GM18909 (cell line): ENCODE measurements around the gene C1QBP.
A peak's percentile ranks its signal among the peaks of the same experiment; 100 is the strongest.
"Not testable (repeated sequence)": the region's sequence is repeated elsewhere in the genome, so short reads cannot be mapped to it uniquely, and the experiment has no call there.

Experiments used
- ATAC-seq: cut with Tn5 transposase; IDR thresholded peaks from one replicate; pipeline ENCODE4 v1.9.1; 2021; ENCODE audit warnings: mild to moderate bottlenecking; ENCODE audit not compliant: unreplicated experiment, poor library complexity

The C1QBP gene

DNA sequence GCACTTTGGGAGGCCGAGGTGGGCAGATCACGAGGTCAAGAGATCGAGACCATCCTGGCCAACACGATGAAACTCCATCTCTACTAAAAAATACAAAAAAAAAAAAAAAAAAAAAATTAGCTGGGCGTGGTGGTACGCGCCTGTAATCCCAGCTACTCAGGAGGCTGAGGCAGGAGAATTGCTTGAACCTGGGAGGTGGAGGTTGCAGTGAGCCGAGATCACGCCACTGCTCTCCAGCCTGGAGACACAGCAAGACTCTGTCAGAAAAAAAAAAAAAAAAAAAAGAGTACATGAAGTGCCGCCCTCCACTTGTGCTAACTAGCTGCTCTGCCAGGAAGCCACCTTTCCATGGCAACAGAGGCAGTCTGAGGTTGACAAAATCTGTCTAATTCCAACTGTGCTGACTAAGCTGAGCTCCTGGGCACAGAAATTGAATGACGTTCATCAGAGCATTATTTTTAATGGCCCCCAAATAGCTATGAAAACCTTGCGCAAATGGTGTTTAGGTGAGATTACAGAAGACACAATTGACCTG is 3.1 kb downstream of the C1QBP start:
- ATAC-seq = not testable (repeated sequence)

DNA sequence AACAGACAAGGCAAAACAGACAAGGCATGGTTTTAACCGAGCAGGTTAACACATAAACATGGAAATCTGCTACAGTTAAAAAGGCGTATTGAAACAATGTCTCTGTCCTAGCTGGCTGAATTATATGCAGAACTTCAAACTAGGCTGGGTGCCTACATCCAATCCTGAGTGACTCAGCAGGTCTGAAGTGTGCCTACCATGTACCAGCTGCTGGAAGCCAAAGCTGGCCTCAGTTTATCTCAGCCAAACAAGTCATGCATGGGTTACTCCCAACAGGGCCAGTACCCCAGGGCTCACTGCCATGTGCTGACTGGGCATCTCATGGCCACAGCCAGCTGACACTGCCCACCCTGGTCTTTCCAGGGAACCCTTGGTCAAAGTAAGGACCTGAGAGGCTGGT is 4.0 kb downstream of the C1QBP start:
- no peak for ATAC-seq

DNA sequence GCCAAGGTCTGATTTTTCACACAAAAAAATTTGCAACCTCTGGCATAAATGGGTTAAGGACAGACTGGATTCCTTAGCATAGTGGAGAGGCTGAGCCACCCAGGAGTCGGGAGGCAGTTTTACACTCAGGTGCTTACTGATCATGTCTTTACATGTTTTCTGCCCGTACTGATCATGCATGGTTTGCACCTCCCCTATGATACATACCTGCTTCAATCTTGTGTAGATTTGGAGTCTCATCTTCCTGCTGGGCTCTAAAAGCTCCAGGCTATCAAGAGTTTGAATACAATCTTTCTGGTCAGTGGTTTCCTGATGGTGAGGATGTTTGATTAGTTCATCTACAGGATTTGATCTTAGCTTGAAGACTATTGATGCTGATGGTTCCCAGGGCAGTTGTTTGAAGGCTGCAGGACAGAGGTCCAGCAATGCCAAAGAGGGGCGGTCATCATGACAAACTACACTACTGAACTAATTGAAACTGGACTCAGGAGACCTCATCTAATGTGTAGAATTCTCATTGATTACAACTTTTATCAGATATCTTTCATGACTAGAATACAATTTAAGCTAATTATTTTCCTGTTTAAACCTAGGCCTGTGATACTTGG is 6.9 kb downstream of the C1QBP start:
- no peak for ATAC-seq

DNA sequence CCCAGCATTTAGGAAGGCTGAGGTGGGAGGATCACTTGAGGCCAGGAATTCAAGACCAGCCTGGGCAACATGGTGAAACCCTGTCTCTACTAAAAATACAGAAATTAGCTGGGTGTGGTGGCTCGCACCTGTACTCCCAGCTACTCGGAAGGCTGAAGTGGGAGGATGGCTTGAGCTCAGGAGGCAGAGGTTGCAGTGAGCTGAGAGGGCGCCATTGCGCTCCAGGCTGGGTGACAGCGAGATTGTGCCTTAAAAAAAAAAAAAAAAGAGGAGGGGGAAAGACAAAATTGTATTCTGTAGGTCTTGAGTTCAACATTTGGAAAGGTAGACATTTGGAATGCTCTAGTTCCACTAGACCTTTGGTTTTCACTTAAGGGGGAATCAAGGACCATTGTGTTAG is 7.7 kb downstream of the C1QBP start:
- ATAC-seq = not testable (repeated sequence)

DNA sequence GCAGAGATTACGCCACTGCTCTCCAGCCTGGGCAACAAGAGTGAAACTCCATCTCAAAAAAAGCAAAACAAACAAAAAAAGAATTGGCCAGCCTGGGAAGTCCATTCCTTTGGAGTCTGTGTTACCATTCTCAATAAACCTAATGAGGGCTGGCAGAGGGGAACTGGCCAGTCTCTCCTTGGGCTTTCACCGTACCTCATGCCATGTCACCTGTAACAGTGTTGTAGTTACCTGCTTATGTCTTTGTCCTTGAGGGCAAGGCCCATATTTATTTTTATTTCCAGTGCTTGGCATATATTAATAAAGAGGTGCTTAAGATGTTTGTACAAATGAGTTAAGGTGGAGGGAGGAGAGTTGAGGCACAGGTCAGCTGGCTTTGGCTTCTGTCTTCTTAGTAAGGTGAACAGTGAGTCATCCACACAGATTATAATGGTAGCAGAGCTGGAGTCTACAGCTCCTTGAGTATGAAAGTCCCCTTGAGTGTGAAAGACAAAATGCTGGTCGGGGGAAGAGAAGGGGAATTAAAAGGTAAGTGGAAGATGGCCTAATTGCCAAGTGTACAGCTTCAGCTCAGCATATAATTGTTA is 8.4 kb downstream of the C1QBP start:
- ATAC-seq = no peak

DNA sequence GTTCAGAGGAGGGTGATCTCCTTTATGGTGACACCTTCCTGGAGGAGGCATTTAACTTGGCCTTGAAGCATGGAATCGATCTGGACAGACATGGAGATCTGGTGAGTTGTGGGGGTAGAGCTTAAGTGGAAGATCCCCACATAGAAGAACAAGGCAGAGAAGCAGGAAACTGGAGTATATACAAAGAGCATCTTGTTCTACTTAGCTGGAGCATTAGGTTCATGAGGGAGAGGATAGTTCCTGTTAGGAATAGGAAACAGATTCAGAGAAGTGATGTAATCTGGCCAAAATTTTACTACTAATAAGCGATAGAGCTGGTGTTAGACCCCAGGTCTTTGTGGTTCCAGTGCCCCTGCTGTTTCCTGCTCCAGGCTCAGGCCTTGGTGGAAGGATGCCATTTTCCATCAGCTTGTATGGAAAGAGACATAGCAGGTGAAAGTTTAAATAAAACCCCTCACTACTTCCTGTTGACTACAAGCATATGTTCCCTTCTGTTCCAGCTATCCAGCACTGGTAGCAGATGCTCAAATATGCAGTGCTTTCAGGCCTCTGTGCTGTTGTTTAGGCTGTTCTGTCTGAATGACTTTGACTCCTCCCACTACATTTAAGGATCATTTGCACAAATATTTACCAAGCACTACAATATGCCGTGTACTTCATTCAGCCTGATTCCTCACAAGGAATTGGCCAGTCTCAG is 9.6 kb downstream of the C1QBP start:
- ATAC-seq = no peak

DNA sequence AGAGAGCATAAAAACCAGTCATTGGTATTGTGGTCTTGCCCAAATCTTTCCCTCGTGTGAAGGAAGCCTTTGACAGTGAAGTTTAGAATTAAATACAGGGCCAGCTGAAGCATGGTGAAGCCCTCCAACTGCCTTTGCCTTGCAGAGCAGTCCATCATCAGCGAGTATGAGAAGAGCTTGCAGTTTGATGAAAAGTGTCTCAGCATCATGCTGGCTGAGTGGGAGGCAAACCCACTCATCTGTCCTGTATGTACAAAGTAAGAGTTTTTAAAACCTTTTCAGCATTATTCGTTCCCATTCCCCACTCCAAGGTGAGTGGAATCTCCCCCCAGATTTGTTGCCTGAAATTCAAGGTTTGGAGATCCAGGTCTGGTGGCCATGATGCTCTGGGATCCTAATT is 13.1 kb downstream of the C1QBP start:
- no peak for ATAC-seq

DNA sequence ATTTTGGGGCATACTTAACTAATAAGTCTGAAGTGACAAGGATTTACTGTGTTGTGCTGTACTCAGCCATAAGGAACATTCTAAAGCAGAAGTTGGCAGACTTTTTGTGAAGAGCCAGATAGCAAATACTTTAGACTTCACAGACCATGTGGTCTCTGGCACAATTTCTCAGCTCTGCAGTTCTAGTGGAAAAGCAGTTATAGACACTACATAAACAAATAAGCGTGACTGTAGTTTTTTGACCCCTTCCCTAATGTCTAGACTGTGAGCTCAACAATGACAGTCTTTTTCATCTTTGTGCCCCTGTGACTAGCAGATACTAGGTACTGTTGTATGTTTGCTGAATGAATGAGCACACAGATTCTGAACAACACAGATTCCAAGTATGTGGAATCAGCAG is 14.0 kb downstream of the C1QBP start:
- no peak for ATAC-seq

DNA sequence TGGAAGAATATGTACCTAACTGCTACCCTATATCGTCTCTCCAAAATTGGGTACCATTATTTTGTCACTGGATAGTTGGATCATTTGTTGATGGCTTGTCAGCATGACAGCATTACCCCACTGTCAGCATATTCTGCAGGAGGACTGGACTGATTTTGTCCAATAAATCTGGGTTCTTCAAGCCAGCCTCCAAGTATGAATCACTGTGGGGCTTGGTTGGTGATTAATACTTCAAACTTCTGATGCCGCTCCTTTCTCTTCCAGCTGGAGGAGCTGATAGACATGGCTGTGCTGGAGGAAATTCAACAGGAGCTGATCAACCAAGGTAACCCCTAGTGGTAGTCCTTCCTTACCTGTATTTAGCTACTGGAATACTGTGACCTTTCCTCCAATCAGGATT is 16.4 kb downstream of the C1QBP start:
- ATAC-seq = no peak

DNA sequence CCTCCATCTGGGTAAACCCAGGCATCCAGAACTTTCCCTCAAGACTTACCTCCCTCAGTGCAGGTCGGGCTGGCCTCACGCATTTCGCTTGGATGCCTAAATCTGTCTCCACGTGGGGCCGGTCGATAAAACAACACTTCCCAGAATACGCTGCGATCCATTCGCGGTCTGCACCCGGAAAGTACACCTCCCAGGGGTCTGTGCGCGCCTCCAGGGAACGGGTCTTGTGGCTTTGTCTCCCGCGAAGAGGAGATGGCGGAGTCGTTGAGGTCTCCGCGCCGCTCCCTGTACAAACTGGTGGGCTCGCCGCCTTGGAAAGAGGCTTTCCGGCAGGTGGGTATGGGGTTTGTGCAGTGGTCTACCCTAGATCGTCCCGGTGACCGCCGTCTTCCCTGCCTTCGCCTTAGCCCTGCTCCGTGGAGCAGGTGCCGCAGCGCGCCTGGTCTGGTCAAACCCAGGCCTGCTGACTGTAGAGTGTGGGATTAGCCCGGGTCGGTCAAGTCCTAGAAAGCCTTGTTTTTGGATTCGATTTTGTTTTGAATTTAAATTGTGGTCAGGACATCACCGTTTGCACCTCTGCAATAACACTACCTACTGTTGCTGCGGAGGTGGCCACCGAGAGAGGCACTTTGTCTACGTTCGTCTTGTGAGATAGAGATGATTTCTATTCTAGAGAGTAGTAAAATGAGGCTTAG is 18.8 kb downstream of the C1QBP start, which contains the start of gene RPAIN:
Gene RPAIN (plus strand): TSS at position 224 of the 695 bp plus-strand sequence. CDS start 29 bp downstream, at position 253.
- peak; percentile 62 for ATAC-seq

DNA sequence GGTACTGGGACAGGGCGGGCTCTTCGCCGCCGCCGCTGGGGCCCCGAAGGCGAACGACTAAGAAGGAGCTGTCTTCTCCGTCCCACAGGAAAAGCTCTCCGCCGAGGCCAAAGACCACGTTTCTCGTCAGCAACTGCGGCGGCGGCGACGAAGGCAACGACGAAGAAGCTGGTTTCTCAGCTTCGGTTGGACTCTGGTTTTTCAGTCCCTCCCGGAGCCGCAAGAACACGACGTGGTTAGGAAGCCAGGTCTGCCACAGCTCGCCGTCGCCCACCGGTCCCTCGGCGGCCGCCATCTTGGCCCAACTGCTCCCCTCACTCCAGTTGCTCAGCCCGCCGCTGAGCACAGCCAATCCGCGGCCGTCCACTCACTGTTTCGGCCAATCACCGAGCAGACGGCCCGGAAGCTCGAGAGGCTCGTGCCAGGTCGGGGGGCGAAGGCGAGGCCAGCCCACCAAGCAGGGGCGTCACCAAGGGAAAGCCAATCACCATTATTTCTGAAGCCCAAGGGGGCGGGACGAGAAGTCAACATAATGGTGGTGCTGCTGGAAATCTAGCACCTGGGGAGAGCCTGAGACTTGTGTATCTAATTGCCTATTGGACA is 19.5 kb downstream of the C1QBP start, which contains the start of gene NUP88:
Gene NUP88 (minus strand): TSS at position 307 of the 603 bp plus-strand sequence. CDS start 12 bp downstream, at position 295.
- peak; percentile 91 for ATAC-seq

DNA sequence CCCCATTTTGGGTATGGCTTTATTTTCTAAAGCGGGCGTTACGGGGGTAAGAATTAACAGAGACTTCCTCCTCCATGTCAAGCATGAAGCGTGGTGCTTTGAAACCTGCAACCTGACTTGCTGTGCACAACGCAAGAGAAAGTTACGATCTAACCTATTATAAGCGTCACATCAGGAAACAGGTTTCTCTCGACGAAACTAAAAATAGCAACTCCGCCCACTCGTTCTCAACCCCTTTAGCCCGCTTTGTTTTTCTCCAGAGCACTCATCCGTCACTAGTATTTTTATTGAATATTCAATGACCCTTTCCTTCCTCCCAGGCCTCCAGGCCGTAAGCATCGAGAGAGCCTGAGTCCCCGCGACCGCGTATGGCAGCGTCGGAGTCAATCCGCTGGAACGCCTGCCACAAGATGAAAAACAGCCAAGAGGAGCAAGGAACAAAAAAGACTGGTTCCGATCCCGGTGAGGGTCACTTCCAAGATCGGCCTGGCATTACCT is 20.0 kb downstream of the C1QBP start:
- peak; percentile 41 for ATAC-seq

DNA sequence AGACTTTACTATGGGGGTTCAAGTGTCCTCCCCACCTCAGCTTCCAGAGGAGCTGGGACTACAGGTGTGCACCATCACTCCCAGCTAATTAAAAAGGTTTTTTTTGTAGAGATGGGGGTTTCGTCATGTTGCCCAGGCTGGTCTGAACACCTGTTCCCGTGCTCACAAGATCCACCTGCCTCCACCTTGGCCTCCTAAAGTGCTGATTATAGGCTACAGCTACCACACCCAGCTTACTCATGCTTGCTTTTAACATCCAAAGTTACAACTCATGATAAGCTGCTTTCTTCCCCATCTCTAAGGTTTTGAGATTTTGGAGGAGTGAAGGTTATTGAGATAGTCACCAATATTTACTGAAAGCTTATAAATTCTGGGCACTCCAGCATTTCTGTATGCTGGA is 22.1 kb downstream of the C1QBP start:
- no peak for ATAC-seq

DNA sequence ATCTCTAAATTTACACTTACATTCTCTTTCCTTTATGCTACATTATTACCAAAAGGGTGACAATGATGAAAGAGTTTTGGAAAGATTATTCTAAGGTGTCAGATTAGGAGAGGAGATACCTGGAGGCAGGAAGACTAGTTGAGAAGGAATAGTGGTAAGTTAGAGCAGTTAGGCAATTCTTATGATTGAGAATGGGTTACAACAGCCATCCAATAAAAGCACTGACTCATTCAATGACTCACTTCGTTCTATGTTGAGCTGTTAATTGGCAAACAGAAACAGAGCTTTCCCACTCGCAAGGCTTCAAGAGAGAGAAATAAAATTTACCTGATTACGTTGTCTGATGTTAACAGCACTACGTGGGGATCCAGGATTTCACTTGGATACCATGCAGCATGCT is 25.3 kb downstream of the C1QBP start:
- ATAC-seq = no peak

DNA sequence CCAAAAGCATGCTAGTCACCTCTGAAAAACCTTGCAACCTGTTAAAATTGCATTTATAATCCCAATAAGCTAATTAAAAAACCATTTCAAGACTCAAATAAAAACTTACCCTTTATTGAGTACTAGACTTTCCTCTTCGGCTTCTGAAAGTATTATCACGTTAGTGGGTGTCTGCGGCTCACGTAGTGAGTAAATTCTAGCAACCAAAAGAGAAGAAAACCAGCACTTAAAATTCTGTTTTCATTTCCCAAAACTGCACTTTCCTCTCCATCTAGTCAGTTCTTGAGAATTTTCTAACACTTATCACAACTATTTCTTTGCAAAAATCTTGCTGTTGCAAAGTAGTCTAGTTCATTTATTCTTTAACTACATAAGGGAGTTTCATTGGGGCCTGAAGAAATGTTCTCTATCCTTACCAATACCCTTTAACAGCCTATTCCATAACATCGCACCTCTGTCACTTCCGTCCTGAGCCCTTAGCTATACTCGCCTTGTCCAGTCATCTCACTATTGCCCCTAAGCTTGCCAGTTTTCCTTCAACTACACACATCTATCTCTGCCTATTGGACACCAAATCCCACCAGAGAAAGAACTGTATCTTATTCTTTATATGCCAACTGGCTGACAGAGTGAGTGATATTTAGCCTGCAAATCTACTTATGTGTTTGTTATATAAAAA is 28.2 kb downstream of the C1QBP start:
- ATAC-seq = no peak

DNA sequence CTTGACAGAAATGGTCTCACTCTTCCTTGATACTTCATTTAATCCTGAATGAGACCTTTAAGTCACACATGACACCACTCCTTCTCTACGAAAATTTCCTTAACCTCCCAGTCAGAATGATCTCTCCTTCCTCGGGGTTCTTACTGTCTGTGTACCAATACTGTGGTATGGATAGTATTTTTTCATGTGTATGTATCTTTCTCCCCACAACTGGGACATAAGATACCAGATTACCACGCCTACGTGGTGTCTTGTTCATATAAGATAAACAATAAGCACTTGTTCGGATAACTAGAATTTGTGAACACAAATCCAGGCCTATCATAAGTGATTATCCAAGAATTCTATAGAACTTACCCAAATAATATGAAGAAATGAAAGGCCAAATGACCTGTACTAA is 30.8 kb downstream of the C1QBP start:
- no peak for ATAC-seq

DNA sequence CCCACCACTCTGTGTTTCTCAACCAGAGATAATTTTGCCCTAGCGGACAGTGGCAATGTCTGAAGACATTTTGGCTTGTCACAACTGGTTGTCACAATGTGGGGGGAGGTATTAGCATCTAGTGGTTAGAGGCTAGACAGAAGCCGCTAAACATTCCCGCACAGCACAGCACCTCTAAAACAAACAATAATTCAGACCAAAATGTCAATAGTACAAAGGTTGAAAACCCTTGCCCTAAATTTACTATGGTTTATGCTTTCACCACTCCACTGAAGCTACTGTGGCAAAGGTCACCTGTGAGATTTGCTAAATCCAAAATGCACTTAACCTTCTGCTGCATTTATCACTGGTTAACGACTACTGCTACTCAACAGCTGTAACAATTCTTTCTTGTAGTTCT is 33.6 kb downstream of the C1QBP start:
- no peak for ATAC-seq

DNA sequence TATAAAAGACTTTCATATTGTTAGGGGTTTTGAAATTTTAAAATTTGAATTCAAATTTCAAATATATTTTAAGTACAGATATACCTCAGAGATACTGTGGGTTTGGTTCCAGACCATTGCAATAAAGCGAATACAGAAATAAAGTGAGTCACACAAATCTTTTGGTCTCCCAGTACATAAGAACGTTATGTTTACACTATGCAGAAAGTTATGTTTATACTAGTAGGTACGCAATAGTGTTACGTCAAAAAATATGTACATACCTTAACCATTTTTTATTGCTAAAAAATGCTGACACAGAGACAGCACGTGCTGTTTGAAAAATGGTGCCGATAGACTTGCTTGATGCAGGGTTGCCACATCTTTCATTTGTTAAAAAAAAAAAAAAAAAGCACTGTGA is 39.2 kb downstream of the C1QBP start:
- no peak for ATAC-seq

DNA sequence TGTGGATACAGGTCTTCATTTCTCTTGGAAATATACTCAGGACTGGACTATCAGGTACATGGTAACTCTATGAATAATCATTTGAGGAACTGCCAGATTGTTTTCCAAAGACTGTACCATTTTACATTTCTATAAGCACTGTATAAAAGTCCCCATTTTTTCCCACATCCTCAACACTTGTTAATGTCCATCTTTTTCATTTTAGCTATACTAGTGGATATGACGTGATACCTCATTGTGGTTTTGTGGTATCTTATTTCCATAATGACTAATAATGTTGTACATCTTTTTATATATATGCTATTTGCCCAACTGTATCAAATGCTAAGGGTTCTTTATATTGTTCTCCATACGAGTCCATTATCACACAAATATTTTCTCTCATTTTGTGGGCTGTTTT is 42.3 kb downstream of the C1QBP start:
- no peak for ATAC-seq

DNA sequence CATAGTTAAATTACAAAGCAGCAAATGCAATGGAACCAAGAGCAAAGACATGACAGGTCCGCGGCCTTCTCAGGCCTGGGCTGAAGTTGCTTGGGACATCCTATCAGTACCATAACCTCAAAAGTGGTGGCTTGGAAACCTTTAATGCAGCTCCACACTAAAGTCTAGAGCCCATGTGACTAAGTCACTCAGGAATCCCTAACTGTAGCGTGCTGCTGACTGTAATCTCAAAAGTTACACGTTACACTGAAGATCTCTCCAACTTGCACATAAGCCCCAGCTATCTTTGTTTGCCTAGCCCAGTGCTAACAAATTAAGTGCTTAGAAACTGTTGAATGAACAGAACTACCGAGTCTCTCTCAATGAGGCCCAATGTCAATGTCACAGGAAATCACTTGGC is 47.3 kb downstream of the C1QBP start:
- no peak for ATAC-seq
